GM21786 (cell line): Measurements from ENCODE around the gene MYO15B.

Source experiments
- ATAC-seq: cut with Tn5 transposase; IDR thresholded peaks from one replicate; pipeline ENCODE4 v1.9.1; 2021; ENCODE audit not compliant: unreplicated experiment

Gene MYO15B

DNA sequence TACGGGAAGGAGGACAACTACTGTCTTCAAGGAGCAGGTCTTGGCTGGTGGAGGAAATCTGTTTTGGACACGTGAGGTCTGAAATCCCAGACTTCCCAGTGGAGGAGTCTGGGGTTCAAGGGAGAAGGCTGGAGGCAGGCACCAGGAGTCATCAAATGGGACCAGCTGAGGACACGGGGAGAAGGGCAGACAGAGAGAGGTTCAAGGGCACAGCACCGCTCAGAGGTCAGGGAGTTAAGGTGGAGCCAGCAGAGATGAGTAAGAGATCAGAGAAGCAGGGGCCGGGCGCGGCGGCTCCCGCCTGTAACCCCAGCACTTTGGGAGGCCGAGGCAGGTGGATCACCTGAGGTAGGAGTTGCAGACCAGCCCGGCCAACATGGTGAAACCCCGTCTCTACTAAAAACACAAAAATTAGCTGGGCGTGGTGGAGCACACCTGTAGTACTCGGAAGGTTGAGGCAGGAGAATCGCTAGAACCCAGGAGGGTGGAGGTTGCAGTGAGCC is 35.2 kb downstream of the MYO15B start:
- no peak for ATAC-seq

DNA sequence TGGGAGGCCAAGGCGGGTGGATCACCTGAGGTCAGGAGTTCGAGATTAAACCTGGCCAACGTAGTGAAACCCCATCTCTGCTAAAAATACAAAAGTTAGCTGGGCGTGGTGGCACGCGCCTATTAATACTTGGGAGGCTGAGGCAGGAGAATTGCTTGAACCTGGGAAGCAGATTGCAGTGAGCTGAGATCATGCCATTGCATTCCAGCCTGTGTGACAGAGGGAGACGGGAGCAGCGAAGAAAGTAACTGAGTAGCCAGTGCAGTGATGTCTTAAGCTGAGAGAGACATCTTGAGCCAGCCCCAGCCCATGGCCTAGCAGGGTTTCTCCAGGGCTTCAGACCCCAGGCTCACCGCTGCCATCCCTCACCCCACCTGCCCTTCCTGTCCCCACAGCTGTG is 35.8 kb downstream of the MYO15B start:
- ATAC-seq, result no peak

DNA sequence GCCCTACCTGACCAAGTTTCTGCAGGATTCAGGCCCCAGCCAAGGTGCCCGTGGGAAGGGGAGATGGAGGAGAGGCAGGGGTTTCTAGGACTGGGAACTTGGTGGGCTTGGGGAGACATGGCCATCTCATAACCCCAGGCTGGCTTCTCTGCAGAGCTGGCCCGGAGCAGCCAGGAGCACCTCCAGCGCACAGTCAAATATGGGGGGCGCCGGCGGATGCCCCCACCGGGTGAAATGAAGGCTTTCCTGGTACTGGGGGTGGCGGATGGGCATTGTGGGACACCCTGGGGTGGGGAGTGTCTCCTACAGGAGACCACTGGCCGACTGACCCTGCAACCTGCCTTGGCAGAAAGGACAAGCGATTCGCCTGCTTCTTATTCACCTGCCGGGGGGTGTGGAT is 36.4 kb downstream of the MYO15B start:
- ATAC-seq, result no peak

DNA sequence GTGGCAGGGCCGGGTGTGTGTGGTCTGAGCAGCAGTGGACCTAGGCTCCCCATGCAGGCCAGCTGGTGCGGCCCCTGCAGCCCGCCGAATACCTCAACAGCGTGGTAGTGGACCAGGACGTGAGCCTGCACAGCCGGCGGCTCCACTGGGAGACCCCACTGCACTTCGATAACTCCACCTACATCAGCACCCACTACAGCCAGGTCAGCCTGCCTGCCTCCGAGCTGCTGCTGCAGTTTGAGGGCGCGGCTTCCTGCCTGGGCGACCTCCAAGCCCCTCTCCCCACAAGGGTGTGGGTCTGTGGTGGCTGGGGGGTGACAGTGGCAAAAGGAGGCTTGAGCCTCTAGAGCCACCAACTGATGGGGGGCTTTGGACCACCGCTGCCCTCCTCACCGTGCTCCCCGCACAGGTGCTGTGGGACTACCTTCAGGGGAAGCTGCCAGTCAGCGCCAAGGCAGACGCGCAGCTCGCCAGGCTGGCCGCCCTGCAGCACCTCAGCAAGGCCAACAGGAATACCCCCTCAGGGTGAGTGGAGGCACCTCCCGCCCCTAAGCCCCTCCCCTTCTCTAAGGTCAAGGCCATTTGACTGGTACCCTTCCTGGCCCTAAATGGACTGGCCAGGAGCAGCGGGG is 37.2 kb downstream of the MYO15B start:
- no peak for ATAC-seq

DNA sequence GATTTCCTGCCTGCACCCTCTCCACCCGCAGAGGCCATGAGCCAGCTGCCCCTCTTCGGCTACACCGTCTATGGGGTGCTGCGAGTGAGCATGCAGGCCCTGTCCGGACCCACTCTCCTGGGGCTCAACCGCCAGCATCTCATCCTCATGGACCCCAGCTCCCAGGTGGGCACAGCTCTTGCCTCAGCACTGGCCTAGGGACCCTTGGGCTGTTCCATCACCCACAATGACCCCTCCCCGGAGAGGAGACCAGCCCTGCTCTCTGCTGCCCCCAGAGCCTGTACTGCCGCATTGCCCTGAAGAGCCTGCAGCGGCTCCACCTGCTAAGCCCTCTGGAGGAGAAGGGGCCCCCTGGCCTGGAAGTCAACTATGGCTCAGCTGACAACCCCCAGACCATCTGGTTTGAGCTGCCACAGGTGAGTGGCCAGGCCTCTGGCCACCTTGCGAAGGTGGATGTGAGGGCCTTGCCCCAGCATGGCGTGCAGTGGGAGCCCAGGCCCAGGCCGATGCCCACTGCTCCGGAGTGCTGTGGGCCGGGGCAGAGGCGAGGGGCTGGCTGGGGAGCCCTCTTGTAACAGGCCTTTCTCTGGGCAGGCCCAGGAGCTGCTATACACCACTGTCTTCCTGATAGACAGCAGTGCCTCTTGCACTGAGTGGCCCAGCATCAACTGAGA is 38.4 kb downstream of the MYO15B start:
- no peak for ATAC-seq

DNA sequence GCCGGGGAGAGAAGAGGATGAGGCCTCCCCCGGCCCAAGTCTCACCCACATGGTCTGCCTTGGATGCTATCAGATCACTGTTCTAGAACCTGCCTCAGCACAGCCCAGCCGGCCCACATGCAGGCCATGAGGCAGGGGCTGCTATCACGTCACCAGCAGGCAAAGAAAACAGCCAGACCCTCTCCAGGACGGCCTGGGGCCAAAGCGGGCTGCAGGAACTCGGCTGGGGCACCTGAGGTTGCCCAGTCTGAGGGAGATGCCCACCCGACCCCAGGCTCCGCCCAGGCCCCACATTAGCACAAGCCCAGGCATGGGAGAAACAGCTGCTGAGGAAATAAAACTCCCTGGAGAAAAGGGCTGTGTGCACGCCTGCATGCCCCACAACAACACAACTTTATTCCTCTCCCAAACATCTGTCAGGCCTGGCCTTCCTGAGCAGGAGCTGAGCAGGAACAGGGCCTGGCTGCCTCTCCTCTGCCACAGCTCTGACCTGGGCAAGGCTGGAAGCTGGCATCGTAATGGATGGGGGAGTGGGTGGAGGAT is 39.0 kb downstream of the MYO15B start:
- ATAC-seq, result no peak

DNA sequence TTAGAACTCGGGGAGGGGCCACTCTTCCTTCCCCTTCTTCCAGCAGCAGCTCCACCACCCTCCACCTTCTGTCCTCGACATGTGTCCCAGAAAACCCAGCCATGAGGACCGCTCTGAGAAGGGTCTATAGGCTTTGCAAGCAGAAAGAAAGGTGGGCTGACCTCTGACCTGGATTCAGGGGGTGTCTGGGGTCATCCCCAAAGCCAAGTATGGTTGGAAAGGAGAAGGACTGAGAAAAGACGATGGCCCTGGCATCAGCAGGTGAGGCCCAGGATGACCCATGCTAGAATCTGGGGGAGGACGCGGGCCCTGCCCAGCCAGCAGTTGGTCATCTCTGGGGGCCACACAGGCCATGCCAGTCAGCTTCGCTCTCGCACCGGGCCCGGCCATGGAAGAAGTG is 39.5 kb downstream of the MYO15B start:
- ATAC-seq, result no peak

DNA sequence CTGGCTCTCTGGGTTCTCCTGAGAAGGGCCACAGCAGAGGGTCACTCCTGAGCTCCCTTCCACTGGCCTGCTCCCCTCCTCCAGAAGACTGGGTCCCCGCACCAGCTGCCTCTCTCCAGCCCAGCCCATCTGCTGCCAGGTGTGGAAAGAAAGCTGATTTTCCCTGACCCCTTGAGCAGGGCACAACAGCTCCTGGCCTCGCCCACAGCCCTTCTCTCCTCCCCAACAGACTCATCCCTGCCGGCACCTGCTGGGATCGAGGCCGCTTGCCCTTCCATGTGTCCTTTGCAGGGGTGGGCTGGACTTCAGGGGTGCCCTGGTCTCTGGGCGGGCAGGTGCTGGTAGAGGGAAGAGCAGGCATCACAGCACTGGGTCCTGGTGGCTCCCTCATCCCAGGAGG is 40.8 kb downstream of the MYO15B start:
- ATAC-seq, result no peak

DNA sequence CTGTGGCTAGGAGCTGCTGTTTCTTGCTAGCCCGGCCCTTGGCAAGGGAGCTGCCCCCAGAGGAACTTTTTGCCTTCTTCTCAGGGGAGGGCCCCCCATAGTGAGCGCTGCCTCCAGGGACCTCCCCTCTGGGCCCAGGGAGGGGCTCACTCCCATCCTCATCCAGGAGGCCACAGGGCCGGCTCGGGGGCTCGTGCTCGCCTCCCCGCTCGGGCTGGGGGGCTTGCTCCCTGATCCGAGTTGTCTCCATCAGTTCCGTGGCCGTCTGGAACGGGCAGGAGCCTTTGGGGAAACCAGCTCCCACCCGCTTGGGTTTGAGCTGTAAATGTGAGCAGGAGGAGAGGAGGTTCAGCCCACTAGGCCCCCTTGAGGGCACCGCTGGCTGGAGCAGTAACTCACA is 41.6 kb downstream of the MYO15B start:
- no peak for ATAC-seq

DNA sequence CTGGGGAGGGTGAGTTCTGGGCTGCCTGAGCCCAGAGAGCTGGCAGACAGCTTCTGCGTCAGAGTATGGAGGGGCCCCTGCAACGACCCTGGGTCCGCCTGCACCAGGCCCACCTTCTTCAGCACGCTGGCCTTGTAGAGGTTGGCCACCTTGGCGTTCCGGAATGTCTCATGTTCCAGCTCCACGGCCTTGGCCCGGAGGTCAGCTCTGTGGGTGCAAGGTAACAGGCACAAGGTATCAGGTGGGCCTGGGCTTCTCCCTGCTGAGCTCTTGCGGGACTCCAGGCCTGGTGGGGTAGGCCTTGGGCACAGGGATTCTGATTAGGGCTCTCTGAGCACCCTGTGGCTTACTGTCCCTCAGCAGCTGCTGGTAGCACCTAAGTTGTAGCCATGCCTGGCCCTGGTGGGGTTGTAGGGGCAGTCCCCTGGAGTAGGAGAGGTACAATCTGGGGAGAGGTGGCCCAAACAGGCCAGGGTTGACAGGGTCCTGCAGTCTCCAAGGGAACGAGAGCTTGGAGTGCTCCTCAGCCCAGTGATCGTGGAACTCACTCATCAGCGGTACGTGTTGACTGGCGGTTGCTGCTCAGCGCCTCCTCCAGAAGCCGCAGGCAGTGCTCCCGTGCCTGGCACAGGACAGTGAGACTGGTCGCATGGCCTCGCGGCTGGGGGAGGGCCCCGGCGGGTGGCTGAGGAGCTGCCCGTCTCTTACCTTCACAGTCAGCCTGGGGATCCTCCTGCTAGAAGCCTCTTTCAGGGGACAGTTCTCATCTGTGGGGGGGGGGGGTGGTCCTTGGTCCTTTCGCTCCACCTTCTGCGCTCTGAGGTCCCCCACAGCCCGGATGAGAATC is 42.7 kb downstream of the MYO15B start:
- no peak for ATAC-seq

DNA sequence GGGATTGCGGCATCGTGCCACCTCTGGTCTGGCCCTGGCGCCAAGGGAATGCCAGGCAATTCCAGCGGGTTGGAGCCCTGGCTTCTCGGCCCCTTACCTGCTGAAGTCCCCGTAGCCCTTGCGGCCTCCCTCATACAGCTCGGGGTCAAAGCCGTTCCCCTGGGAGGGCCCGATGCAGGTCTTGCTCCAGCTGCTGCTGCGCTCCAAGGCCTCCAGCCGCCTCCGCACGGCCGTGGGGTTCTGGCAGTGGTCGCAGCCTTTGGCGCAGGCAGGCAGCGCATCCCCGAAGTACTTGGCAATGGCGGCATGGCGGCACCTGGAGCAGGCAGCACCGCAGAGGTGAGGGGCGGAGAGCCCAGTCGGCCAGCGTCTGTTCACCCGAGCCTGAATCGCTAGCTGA is 43.8 kb downstream of the MYO15B start:
- no peak for ATAC-seq

DNA sequence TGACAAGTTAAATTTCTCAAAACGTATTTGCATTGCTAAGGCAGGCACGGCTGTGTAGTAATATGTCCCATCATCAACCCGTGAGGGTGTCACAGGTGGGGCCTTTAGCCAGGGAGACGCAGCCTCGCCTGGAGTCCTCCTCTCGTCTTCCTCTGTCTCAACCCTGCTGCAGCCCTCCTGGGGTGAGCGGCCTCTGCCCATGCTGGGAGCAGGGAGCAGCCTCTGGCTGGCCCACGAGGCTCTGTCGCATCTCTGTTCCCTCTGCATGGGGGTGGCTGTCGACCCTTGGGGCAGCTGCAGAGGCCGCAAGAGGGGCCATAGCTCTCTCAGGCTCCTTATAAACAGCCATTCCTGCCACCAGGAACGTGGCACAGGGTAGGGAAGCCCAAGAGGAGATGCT is 44.8 kb downstream of the MYO15B start:
- no peak for ATAC-seq

DNA sequence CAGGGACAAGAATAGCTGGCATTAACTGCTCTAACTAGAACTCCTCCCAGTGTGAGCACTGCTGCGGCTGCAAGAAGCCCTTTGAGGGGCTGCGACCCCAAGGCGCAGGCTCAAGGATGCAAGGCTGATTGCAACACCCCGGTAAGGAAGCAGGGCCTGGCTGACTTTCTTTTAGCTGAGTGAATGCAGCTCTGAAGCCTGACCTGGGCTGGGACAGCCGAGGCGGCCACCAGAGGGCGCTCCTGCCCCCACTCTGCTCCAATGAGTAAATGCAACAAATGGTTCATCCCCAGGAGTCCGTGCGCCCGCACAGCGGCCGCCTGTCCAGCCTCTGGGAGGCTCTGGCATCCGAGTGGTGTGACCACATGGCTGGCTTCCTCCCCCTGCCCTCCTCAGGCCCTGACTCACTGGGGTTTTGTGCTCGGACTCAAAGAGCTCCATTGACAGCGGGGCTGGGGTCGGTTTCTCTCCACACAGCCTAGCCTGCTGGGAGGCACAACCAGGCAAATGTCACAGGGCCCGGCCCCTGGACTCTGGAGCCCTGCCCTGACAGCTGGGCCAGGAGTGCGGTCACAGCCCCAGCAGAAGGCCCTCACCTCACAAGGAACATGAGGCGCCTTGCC is 45.4 kb downstream of the MYO15B start, which contains the start of gene SMIM5:
SMIM5 (plus strand) TSS at position 572 of the 623 bp plus-strand sequence. CDS start 6,768 bp downstream, outside the sequence.
- no peak for ATAC-seq

DNA sequence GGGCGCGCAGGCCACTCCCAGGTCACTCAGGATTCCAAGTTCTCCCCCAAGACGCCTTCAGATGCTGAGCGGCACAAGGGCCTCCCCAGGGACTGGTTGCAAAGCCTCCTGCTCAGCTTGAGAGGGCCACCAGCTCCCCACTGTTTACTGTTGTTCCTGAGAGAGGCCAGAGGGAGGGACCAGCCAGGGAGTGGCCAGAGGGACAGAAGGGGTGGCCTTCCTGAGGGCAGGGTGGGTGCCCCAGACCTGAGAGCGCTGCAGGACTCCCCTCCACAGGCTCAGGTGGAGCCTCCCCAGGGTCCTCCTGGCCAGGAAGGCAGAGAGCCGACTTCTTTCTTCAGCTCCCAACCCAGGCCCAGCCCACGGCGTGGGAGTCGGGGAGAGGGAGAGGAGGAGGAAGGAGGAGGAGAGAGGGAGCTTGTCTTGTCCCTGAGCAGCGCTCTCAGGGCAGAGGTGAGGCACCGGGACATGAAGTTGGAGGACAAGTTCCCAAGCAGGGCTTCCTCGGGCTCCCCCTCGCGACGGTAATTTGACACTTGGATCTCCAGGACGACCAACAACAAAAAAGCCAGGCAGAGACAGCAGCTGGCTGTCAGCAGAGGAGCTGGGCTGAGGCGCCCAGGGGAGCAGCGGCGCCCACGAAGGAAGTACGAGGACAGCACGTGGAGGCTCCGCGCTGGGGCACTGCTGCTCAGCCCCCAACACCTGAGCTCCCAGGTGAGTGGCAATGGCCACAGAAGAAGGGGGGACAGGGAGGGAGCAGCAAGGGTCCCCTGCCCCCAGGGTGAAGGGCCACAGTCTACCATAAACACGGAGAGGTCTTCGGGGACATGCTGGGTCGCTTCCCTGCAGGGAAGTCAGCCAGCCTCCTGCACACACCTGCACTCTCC is 46.1 kb downstream of the MYO15B start:
- no peak for ATAC-seq

DNA sequence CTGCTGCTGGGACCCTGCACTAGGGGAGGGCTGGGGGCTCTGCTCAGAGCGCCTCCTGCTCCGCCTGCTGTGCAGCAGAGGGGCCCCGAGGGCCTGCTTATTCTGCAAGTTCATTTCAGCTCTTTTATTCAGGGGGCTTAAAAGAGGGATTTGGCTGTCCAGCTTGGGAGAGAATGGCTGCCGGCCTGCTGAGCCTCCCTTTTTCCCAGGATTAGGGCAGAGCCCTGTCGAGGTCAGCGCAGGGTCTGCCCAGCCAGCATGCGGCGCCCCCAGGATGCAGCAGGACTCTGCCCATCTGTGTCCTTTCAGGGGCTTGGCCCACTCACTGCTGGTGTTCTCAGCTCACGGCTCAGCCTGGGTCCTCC is 46.8 kb downstream of the MYO15B start:
- ATAC-seq, result no peak

DNA sequence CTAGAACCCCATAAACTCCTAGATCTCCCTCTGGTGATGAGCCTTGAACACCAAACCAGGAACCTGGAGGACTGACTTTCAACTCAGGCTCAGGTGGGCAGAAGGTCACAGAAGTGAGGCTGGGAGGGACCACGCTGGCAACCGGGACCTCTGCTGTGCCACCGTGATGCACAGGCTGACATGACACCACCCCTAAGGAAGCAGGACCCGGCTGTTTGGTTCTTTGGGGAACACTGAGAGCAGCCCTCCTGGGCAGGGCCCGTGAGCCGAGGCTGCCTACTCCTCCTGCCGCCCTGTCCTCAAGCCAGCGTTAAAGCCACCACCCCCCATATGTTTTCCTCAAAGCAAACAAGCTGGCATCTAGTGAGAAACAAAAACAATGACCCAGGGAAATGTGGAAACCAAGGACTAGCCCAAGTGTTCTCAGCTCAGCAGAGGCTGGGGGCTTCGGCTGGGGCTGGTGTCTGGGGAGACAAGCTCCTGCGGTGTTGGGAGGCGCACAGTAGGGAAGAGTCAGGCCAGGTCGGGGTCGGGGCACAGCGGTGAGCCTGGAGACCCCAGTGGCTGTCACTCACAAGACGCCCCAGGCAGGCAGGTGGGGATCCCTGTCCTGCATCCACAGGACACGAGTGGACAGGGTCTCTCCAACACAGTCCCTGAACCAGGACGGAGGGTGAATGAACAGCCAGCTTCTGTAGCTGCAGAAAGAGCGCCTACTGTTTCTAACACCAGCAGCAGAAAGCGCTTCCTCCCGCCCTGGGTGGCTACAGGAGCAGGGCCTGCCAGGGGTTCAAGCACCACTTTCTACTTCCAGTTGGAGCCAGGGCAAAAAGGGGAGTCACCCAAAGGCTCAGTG is 47.4 kb downstream of the MYO15B start:
- ATAC-seq, result no peak

DNA sequence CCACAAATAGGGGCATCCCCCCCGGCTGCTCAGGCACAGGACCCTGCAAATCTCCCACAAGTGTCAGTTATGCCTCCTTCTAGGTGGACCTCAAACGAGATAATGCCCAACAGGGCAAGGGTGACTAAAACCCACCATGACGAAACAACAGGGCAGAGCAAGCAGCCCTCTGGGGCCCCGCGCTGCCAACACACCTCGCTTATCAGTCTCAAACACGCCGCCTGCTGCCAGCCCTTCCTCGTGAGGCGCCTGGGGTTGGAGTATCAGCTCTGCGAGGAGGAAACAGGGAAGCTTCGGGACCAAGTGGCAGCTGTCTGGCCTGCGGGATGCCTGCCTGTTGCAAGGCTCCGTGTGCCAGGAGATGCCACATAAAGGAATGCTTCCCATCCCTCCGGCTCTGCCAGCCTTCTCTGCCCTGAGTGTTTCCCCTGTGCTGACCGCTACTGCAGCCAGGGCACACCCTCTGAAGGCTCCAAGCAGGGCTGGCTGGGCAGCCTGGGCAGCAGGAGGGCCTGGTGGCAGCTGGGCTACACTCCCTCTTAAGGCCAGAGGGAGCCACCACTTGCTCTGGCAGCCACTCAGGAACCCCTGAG is 48.1 kb downstream of the MYO15B start:
- ATAC-seq, result no peak

DNA sequence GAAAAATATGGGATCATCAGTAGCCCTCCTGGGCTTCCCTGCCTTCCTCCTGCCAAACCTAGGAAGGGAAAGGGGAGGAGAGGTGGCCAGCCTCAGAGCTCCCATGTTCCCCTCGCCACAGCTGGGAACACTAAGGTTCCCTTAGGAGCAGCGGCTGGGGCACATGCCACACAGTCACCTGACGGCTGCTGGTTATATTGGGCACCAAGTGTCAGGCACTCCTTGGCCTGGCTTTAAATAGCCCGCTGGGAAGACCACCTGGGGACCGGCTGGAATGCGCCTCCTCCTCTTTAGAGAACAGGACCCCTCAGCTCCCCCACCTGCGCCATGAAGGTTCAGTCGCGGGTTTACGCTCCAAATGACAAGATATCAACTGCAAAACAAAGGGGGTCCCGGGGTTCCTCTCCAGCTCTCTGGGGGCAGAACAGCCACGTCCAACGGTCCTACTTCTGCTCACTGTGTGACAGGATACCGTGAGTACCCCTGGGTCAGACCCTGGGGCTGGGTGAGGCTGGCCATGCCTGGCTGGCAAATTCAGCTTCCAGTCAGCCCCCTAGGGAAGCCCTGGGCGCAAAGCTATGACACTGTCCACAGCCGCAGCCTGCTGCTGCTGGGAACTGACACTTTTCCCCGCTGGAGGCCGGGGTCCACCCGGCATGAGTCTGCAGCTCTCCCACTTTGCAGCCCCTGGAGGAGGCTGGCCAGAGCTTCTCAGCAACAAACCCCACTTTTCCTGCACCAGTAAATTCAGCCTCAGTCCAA is 49.0 kb downstream of the MYO15B start:
- ATAC-seq, result no peak
